Choroid plexus epithelial cell (primary cell): Measurements from ENCODE around the gene EPHB2.

Experiments used
- DNase-seq: peaks from one replicate; pipeline ENCODE4 v3.0.0-alpha.2; 2010; ENCODE audit warnings: low read depth
- H3K4me3 ChIP-seq: 2 replicates; pipeline ENCODE4 v1.5.1; 2011; ENCODE audit warnings: low read depth, mild to moderate bottlenecking, control low read depth, low read length, moderate library complexity
- TF ChIP-seq, protein P1 (sequence below): conservative IDR thresholded peaks from 2 replicates; pipeline ENCODE4 v1.5.1; 2011; ENCODE audit warnings: low read depth, mild to moderate bottlenecking, control low read depth, inconsistent platforms, low read length, moderate library complexity

EPHB2 gene

DNA sequence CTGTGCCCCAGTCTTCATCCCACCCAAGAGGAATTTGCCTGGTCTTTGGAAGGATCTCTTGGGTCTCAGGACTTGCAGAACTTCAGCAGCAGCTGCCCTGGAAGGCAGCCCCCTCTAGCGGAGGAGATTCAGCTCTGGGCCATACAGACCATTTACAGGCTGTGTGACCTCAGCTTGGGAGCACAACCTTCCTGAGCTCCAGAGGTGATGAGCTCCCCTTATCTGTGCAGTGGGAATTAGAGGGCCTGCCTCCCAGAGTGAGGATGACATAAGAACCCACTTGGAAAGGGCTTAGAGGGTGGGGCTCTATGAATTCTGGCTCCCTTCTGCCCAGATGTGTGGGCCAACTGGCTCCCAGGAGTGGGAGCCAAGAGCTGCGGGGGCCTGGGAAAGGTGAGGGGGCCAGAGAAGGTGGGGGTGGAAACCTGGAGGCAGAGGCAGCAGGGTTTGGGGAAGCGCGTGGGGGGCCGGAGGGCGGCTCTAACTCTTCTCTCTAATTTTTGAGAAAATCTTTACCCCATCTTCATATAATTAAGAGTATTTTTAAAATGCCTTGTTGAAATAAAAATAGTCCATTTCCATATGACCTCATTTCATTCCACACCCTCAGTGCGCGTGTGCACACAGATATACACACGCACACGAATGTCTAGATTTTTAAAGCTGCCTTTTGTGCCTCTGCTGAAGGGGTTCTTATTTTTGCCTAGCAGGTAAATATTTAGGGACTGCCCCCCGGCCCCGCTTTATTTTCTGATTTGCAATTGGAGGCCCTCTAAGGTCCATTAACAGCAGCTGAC lies 21.5 kb downstream of the EPHB2 start:
- TF ChIP-seq, protein P1, sequence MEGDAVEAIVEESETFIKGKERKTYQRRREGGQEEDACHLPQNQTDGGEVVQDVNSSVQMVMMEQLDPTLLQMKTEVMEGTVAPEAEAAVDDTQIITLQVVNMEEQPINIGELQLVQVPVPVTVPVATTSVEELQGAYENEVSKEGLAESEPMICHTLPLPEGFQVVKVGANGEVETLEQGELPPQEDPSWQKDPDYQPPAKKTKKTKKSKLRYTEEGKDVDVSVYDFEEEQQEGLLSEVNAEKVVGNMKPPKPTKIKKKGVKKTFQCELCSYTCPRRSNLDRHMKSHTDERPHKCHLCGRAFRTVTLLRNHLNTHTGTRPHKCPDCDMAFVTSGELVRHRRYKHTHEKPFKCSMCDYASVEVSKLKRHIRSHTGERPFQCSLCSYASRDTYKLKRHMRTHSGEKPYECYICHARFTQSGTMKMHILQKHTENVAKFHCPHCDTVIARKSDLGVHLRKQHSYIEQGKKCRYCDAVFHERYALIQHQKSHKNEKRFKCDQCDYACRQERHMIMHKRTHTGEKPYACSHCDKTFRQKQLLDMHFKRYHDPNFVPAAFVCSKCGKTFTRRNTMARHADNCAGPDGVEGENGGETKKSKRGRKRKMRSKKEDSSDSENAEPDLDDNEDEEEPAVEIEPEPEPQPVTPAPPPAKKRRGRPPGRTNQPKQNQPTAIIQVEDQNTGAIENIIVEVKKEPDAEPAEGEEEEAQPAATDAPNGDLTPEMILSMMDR = peak; percentile 72
- H3K4me3 ChIP-seq = no peak overlapping the region
- DNase-seq = peak; percentile 49

DNA sequence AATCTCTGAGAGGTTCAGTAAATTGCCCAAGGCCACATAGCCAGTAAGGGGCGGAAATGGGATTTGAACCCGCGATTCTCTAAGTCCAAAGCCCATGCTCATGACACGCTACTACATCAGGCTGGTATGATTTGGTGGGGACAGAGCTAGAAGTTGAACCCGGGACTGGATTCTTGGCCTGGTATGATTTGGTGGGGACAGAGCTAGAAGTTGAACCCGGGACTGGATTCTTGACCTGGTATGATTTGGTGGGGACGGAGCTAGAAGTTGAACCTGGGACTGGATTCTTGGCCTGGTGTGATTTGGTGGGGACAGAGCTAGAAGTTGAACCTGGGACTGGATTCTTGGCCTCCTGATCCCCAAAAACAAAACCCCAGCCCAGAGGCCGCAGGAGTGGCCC lies 23.0 kb downstream of the EPHB2 start:
- H3K4me3 ChIP-seq = no peak overlapping the region
- TF ChIP-seq, protein P1 = no peak
- DNase-seq = no peak

DNA sequence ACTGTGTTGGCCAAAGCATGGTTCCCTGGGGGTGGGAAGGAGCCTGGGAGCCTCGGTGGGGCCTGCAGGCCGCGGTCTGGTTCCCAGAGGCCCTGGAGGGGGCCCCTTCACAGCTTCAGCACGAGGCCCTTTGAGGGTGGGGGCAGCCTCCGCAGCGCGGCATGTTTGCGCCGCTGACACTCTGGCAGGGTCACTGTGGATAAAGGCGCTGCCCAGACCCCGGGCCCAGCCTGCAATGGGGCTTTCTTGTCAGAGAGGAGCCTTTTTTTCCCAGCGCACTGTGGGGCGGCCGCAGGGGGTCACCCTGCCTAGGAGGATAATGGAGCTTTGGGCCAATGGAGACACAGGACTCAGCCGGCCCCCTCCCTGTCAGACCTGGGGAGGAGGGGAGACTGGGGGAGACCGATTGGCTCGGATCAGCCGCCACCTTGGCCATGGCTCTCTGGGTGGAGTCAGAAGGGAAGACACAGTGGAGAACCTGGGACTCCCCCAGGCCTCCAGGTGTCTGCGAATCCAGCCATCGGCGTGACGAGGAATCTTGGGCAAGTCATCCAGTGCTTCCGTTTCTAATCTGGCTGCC lies 26.0 kb downstream of the EPHB2 start:
- H3K4me3 ChIP-seq = no peak overlapping the region

DNA sequence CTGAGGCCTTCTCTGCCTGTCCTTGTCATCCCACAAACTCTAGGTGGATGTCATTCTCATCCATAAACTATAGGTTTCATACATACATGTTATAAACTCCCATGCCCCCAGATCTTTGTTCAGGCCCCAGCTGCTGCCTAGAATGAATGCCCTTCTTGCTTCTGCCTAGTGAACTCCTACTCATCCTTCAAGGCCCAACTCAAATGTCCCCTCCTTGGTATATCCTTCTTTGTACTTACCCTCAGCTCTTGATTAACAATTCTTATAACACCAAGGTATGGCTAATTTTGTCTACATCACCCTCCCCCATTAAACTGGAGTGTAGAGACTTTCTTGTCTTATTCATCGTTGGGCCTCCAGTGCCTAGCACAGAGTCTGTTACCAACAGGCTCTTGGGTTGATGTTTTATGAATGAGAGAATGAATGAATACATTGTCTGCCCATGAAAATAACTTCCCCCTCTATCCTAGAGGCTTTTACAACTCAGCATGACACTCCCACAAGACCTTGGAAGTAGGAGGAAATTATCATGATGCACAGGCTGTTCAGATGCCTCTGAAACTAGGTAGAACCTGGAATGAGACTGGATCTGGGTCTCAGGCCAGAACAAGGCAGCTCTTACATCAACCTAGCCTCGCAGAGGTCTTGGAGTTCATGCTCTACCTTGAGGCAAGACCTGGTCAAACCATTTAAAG lies 26.9 kb downstream of the EPHB2 start:
- H3K4me3 ChIP-seq = no peak overlapping the region
- DNase-seq = no peak
- TF ChIP-seq, protein P1 = no peak

More for the DNA sequence above, 26.0 kb downstream of the EPHB2 start:
- TF ChIP-seq, protein P1 = no peak
- no peak for DNase-seq

DNA sequence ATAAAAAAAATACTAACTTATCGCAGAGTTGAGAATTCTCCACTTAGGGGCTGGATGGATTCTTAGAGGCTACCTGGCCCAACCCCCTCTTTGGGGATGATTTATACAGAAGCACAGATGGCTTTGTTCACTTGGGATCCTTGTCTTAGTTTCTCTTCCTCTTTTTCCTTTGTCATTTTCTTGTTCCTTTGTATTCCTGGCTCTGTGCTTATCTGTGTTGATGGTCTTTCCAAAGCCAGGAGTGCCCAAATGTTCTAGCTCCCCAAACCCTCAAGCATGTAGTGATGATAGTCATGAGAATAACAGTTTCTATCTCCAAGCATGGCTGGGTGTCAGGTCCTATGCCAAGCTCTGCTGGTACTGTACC lies 27.4 kb downstream of the EPHB2 start:
- H3K4me3 ChIP-seq = no peak overlapping the region
- TF ChIP-seq, protein P1 = no peak
- no peak for DNase-seq

DNA sequence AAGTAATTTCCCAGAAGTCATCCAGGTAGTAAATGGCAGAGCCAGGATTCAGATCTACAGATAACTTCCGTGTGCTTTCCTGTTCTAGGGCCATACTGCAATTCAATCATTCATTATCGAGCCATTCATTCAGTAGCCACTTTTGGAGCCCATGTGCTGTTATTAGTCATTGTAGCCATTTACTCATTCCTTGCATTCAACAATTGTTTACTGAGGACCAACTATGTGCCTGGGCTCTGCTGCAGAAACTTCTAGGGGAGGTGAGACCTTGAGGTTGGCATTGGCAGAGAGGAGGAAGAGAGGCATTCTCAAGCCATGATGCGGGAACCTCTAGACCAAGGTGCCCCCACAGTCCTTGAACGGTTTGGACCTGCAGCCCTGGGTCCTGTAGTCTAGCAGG lies 27.9 kb downstream of the EPHB2 start:
- no peak overlapping the region for H3K4me3 ChIP-seq
- TF ChIP-seq, protein P1 = no peak
- DNase-seq = no peak
